SK-N-DZ (cell line): Measurements from ENCODE around the gene MCRIP2.
A peak's percentile ranks its signal among the peaks of the same experiment; 100 is the strongest.

Experiments used
- DNase-seq: peaks from one replicate; pipeline ENCODE4 v3.0.0-alpha.2; 2015; ENCODE audit warnings: low spot score

MCRIP2 gene

GRCh38 chr16:631808-632358 lies 9.7 kb upstream of the MCRIP2 start:
- no peak for DNase-seq

- DNase-seq = no peak
Measured at GRCh38 chr16:632486-633335, 8.9 kb upstream of the MCRIP2 start.

GRCh38 chr16:633336-634050 lies 8.1 kb upstream of the MCRIP2 start:
- no peak for DNase-seq

- no peak for DNase-seq
Measured at GRCh38 chr16:634051-634670, 7.5 kb upstream of the MCRIP2 start.

- no peak for DNase-seq
Measured at GRCh38 chr16:634996-635395, 6.6 kb upstream of the MCRIP2 start.

GRCh38 chr16:635573-636205 lies 5.9 kb upstream of the MCRIP2 start:
- DNase-seq = no peak

- DNase-seq = peak; percentile 96
Measured at GRCh38 chr16:636206-637080, 5.2 kb upstream of the MCRIP2 start, which contains the start of gene METTL26. TSS of gene METTL26 (minus strand) at chr16:636305. CDS start at chr16:636290, 15 bp downstream.

- peak; percentile 78 for DNase-seq
Measured at GRCh38 chr16:637081-638018, 4.3 kb upstream of the MCRIP2 start.

- peak; percentile 64 for DNase-seq
Measured at GRCh38 chr16:638034-638543, 3.5 kb upstream of the MCRIP2 start.

GRCh38 chr16:638836-639235 lies 2.8 kb upstream of the MCRIP2 start:
- DNase-seq = no peak

GRCh38 chr16:640614-641013 lies 1.0 kb upstream of the MCRIP2 start:
- DNase-seq = no peak

- DNase-seq = no peak
Measured at GRCh38 chr16:642189-643049, 791 bp downstream of the MCRIP2 start.

- no peak for DNase-seq
Measured at GRCh38 chr16:643050-643368, 1.4 kb downstream of the MCRIP2 start.

- DNase-seq = no peak
Measured at GRCh38 chr16:644556-644955, 2.9 kb downstream of the MCRIP2 start.

GRCh38 chr16:645852-646678 lies 4.4 kb downstream of the MCRIP2 start:
- DNase-seq = no peak

- no peak for DNase-seq
Measured at GRCh38 chr16:646679-647172, 5.1 kb downstream of the MCRIP2 start.

GRCh38 chr16:647173-647902 lies 5.7 kb downstream of the MCRIP2 start:
- no peak for DNase-seq
